RWPE2 (cell line): ENCODE results near the gene MAPK10.

Experiments used
- ATAC-seq: fragments of 200-7000 bp; cut with Tn5 transposase; 3 replicates; pipeline ENCODE4 v1.9.1; 2021; ENCODE audit warnings: low read depth
- DNase-seq: peaks from one replicate; pipeline ENCODE4 v3.0.0-alpha.2; 2020; ENCODE audit warnings: low spot score
- H3K27ac ChIP-seq: fragments of 450-650 bp; 2 replicates; pipeline ENCODE4 v1.5.1; 2017; ENCODE audit warnings: mild to moderate bottlenecking; ENCODE audit not compliant: poor library complexity, severe bottlenecking
- H3K27me3 ChIP-seq: fragments of 250-450 bp; sonication (Bioruptor Pico); 2 replicates; pipeline ENCODE4 v1.5.1; 2021; ENCODE audit warnings: mild to moderate bottlenecking, moderate library complexity; ENCODE audit not compliant: insufficient read depth, poor library complexity, severe bottlenecking
- H3K36me3 ChIP-seq: fragments of 250-450 bp; sonication (Bioruptor Pico); 2 replicates; pipeline ENCODE4 v1.5.1; 2020; ENCODE audit warnings: low read depth, mild to moderate bottlenecking, moderate library complexity
- H3K4me1 ChIP-seq: fragments of 250-450 bp; sonication (Bioruptor Pico); 2 replicates; pipeline ENCODE4 v1.5.1; 2021; ENCODE audit warnings: mild to moderate bottlenecking, moderate library complexity; ENCODE audit not compliant: insufficient read depth, poor library complexity, severe bottlenecking
- H3K4me3 ChIP-seq: fragments of 250-450 bp; sonication (Bioruptor Pico); 2 replicates; pipeline ENCODE4 v1.5.1; 2021; ENCODE audit warnings: mild to moderate bottlenecking, moderate library complexity; ENCODE audit not compliant: severe bottlenecking
- H3K9me3 ChIP-seq: fragments of 250-450 bp; sonication (Bioruptor Pico); 2 replicates; pipeline ENCODE4 v1.5.1; 2021; ENCODE audit warnings: mild to moderate bottlenecking, moderate library complexity; ENCODE audit not compliant: severe bottlenecking
- TF ChIP-seq, protein P1 (sequence below): fragments of 450-650 bp; IDR thresholded peaks from one replicate; pipeline ENCODE4 v1.5.1; 2017; ENCODE audit warnings: mild to moderate bottlenecking, moderate library complexity; ENCODE audit not compliant: poor library complexity, severe bottlenecking

Gene MAPK10

DNA sequence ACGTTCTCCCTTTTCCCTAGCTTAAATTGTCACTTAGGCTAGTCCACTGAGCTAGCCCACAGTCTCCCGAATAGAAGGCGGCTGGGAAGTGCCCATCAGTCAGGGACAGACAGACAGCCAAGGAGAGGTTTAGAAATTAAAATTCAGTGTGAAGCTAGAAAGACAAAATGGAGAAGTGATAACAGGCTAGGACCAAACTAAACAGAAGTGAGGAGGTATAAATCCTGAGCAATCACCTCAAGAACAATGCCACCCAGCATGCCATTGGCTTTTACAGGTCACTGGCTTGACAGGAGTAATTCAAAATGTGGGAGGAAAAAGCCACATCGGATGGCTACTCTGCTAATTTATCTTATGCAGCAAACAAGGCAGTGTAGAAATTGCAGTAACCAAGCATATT lies 138.9 kb downstream of the MAPK10 start:
- Histone ChIP-seq H3K4me3 (no peak overlapping the region), H3K4me1 (peaks cover 25% of the 10 kb centered on the region), H3K27ac (no peak overlapping the region), H3K9me3 (no peaks in the 10 kb centered on the region), H3K36me3 (no peaks in the 10 kb centered on the region), H3K27me3 (no peaks in the 10 kb centered on the region)
- DNase-seq (no peak), ATAC-seq (no peak)
- TF ChIP-seq, protein P1, sequence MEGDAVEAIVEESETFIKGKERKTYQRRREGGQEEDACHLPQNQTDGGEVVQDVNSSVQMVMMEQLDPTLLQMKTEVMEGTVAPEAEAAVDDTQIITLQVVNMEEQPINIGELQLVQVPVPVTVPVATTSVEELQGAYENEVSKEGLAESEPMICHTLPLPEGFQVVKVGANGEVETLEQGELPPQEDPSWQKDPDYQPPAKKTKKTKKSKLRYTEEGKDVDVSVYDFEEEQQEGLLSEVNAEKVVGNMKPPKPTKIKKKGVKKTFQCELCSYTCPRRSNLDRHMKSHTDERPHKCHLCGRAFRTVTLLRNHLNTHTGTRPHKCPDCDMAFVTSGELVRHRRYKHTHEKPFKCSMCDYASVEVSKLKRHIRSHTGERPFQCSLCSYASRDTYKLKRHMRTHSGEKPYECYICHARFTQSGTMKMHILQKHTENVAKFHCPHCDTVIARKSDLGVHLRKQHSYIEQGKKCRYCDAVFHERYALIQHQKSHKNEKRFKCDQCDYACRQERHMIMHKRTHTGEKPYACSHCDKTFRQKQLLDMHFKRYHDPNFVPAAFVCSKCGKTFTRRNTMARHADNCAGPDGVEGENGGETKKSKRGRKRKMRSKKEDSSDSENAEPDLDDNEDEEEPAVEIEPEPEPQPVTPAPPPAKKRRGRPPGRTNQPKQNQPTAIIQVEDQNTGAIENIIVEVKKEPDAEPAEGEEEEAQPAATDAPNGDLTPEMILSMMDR, result no peak

DNA sequence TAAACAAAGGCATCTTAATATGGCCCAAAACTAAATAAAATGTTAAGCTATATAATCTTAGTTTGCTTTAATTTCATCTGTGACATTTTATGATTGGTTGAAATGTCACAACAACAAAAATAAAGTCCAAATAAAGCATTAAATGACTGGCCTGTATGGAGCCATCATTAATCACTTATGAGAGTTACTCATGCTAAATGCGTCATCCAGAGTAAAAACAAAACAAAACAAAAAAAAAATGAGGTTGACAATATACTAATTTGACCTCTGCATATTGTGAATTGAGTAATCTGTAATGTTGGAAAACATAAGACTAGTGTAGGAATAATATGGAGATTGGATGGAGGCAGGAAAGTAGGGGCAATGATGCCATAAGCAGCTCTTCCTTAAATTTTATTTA lies 139.7 kb downstream of the MAPK10 start:
- H3K27ac ChIP-seq, result peak overlapping the region; percentile 62
- TF ChIP-seq, protein P1, result no peak

DNA sequence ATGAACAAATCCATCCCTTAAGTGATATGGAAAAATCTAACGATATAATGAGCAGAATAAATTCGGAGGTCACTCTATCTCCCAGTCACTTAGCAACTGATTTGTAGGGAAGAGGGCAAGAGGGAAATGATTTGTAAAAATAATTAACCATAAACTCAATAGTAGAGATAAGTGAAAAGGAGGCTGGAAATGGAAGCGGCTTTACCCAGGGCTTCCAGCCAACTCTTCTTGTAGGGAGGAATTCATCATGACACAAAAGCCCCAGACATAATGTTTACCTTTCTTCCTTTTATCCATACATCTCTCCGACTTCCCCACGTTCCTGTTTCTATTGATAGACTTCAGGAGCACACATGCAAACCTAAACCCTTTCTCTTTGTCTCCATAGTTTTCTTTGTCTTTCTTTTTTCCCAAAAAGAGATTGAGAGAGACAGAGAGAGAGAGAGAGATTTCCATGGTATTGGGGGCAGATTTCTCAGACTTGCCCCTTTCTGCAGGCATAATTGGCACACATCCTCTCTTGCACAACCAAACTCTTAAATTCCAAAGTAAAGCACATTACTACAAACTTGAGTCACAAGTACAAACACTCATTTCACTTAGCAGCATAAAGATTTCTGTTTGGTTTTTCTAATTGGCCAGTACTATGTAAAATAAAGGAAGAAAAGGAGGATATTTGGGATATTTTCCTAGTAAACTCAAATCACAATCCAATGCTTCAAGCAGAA lies 140.9 kb downstream of the MAPK10 start:
- Histone ChIP-seq H3K27ac (peak overlapping the region; percentile 62), H3K4me1 (peaks cover 25% of the 10 kb centered on the region), H3K9me3 (no peaks in the 10 kb centered on the region), H3K36me3 (no peaks in the 10 kb centered on the region), H3K27me3 (no peaks in the 10 kb centered on the region), H3K4me3 (peak overlapping the region; percentile 2)
- no peak for DNase-seq
- TF ChIP-seq, protein P1, result no peak
- peak; percentile 79 for ATAC-seq

More for the DNA sequence above, 139.7 kb downstream of the MAPK10 start:
- no peaks in the 10 kb centered on the region for H3K9me3 ChIP-seq
- no peaks in the 10 kb centered on the region for H3K36me3 ChIP-seq
- ATAC-seq (peak; percentile 75), DNase-seq (no peak)
- peaks cover 25% of the 10 kb centered on the region for H3K4me1 ChIP-seq
- H3K4me3 ChIP-seq, result no peak overlapping the region
- no peaks in the 10 kb centered on the region for H3K27me3 ChIP-seq

DNA sequence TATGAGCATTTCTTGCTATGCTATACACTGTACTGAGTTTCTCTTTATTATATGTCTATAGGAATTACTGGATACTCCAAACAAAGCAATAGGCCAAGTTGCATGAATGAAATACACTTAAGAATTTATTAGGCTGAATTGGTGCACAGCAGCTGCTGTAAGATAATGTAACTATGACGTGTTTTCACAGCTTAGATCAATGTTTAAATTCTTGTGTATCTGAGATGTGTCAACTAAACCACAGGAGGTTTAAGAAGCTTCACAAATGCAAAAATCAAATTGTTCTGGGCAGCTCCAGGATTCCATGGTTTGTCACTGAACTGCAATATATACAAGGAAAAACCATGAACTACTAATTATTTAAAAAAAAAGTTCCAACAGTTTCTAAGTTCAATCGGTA lies 156.7 kb downstream of the MAPK10 start:
- Histone ChIP-seq H3K36me3 (no peaks in the 10 kb centered on the region), H3K4me1 (no peaks in the 10 kb centered on the region), H3K9me3 (no peaks in the 10 kb centered on the region), H3K27me3 (no peaks in the 10 kb centered on the region), H3K27ac (no peak overlapping the region), H3K4me3 (no peak overlapping the region)
- no peak for DNase-seq
- no peak for ATAC-seq
- TF ChIP-seq, protein P1, result no peak

DNA sequence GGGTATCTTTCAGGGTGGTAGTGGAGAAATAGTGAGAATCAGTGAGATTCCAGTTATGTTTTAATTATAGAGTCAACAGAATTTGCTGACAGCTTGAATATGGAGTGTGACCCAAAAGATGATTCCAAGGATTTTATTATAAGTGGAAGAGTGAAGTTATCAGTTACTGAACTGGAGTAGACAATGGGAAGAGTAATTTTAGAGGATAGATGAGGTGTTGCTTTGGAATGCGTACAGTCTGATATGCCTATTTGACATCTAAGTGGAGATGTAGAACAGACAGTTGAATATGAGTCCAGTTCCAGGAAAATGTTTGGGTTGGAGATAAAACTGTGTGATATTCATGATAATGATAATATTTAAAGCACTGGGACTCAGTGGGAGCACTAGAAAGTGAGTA lies 174.2 kb downstream of the MAPK10 start:
- Histone ChIP-seq H3K9me3 (no peaks in the 10 kb centered on the region), H3K27me3 (no peaks in the 10 kb centered on the region), H3K4me3 (no peak overlapping the region), H3K36me3 (no peaks in the 10 kb centered on the region), H3K4me1 (no peaks in the 10 kb centered on the region), H3K27ac (no peak overlapping the region)
- DNase-seq (no peak), ATAC-seq (no peak)
- TF ChIP-seq, protein P1, result no peak
